ENCODE data around the gene CTNNA2. TPM values are rescaled to one million over a fixed set of nuclear protein-coding genes. Genes with fewer than 3 reads are reported as not detected.

CTNNA2 gene
- total RNA-seq, 1 donor from 2014 or later, result not detected

- DNase-seq (ENCODE audit: missing footprints) (no peak), ATAC-seq (no peak)
- intact Hi-C loops (cut with DNase I), result no loop called here
These were observed 472.3 kb downstream of the CTNNA2 start for GRCh38 chr2:79985145-79985544.

GRCh38 chr2:79985571-79985970 is 472.7 kb downstream of the CTNNA2 start:
- DNase-seq (ENCODE audit: missing footprints) (no peak), ATAC-seq (no peak)
- intact Hi-C loops (cut with DNase I), result no loop called here

- ATAC-seq, result no peak
- intact Hi-C loops (cut with DNase I), result no loop called here
- DNase-seq (ENCODE audit: missing footprints), result no peak
These were observed 480.3 kb downstream of the CTNNA2 start for GRCh38 chr2:79993144-79993543.

- intact Hi-C loops (cut with DNase I), result no loop called here
- ATAC-seq (no peak), DNase-seq (ENCODE audit: missing footprints) (no peak)
These were observed 481.3 kb downstream of the CTNNA2 start for GRCh38 chr2:79994161-79994560.

GRCh38 chr2:79994965-79995364 is 482.1 kb downstream of the CTNNA2 start:
- ATAC-seq, result no peak
- no peak for DNase-seq (ENCODE audit: missing footprints)

GRCh38 chr2:79996709-79997108 is 483.9 kb downstream of the CTNNA2 start:
- ATAC-seq, result no peak
- intact Hi-C loops (cut with DNase I), result no loop called here
- no peak for DNase-seq (ENCODE audit: missing footprints)

More at GRCh38 chr2:79994965-79995364, 482.1 kb downstream of the CTNNA2 start:
- intact Hi-C loops (cut with DNase I), result no loop called here

- intact Hi-C loops (cut with DNase I), result no loop called here
- no peak for ATAC-seq
- DNase-seq (ENCODE audit: missing footprints), result no peak
These were observed 488.9 kb downstream of the CTNNA2 start for GRCh38 chr2:80001701-80002101.

GRCh38 chr2:80002112-80002511 is 489.3 kb downstream of the CTNNA2 start:
- no peak for DNase-seq (ENCODE audit: missing footprints)
- intact Hi-C loops (cut with DNase I), result no loop called here
- no peak for ATAC-seq

- ATAC-seq (no peak), DNase-seq (ENCODE audit: missing footprints) (no peak)
- intact Hi-C loops (cut with DNase I), result no loop called here
These were observed 489.8 kb downstream of the CTNNA2 start for GRCh38 chr2:80002568-80003157.

- ATAC-seq (no peak), DNase-seq (ENCODE audit: missing footprints) (no peak)
- intact Hi-C loops (cut with DNase I), result no loop called here
These were observed 495.1 kb downstream of the CTNNA2 start for GRCh38 chr2:80007777-80008503.

GRCh38 chr2:80008596-80008995 is 495.7 kb downstream of the CTNNA2 start:
- no peak for ATAC-seq
- intact Hi-C loops (cut with DNase I), result no loop called here

GRCh38 chr2:80009211-80009610 is 496.4 kb downstream of the CTNNA2 start:
- DNase-seq (ENCODE audit: missing footprints) (no peak), ATAC-seq (no peak)

More at GRCh38 chr2:80008596-80008995, 495.7 kb downstream of the CTNNA2 start:
- DNase-seq (ENCODE audit: missing footprints), result no peak

GRCh38 chr2:80012061-80012460 is 499.2 kb downstream of the CTNNA2 start:
- ATAC-seq (no peak), DNase-seq (ENCODE audit: missing footprints) (no peak)
- intact Hi-C loops (cut with DNase I), result no loop called here

More at GRCh38 chr2:80009211-80009610, 496.4 kb downstream of the CTNNA2 start:
- intact Hi-C loops (cut with DNase I), result no loop called here

- ATAC-seq (no peak), DNase-seq (ENCODE audit: missing footprints) (no peak)
- intact Hi-C loops (cut with DNase I), result no loop called here
These were observed 501.8 kb downstream of the CTNNA2 start for GRCh38 chr2:80014637-80015036.

GRCh38 chr2:80016171-80016570 is 503.3 kb downstream of the CTNNA2 start:
- peak; percentile 49 for DNase-seq (ENCODE audit: missing footprints)
- no peak for ATAC-seq
- intact Hi-C loops (cut with DNase I), result no loop called here

- DNase-seq (ENCODE audit: missing footprints) (no peak), ATAC-seq (no peak)
- intact Hi-C loops (cut with DNase I), result no loop called here
These were observed 507.0 kb downstream of the CTNNA2 start for GRCh38 chr2:80019571-80020460.

- DNase-seq (ENCODE audit: missing footprints) (no peak), ATAC-seq (no peak)
- intact Hi-C loops (cut with DNase I), result no loop called here
These were observed 509.2 kb downstream of the CTNNA2 start for GRCh38 chr2:80022018-80022417.

- no peak for ATAC-seq
- intact Hi-C loops (cut with DNase I), result no loop called here
These were observed 513.3 kb downstream of the CTNNA2 start for GRCh38 chr2:80026040-80026729.

GRCh38 chr2:80028051-80028450 is 515.2 kb downstream of the CTNNA2 start:
- no peak for ATAC-seq
- intact Hi-C loops (cut with DNase I), result no loop called here
- no peak for DNase-seq (ENCODE audit: missing footprints)

More at GRCh38 chr2:80026040-80026729, 513.3 kb downstream of the CTNNA2 start:
- no peak for DNase-seq (ENCODE audit: missing footprints)
